ENCODE data around the gene SFT2D2.

The SFT2D2 gene

GRCh38 chr1:168234846-168235547, 9.2 kb downstream of the SFT2D2 start:
- peak; percentile 61 for DNase-seq (ENCODE audit: low spot score)
- in situ Hi-C loops (cut with MboI; ENCODE audit: low pct_unique_long_range_greater_than_20kb, low sequenced_read_pairs, unreplicated experiment): no loop called here
- TF ChIP-seq CTCF (IDR thresholded peaks at IDR 0.05; ENCODE audit: extremely low read depth, insufficient read depth, missing control alignments): peak; percentile 64

GRCh38 chr1:168235548-168235885, 9.7 kb downstream of the SFT2D2 start:
- TF ChIP-seq CTCF (IDR thresholded peaks at IDR 0.05; ENCODE audit: extremely low read depth, insufficient read depth, missing control alignments): no peak
- in situ Hi-C loops (cut with MboI; ENCODE audit: low pct_unique_long_range_greater_than_20kb, low sequenced_read_pairs, unreplicated experiment): no loop called here
- no peak for DNase-seq (ENCODE audit: low spot score)

GRCh38 chr1:168235937-168236336, 10.1 kb downstream of the SFT2D2 start:
- in situ Hi-C loops (cut with MboI; ENCODE audit: low pct_unique_long_range_greater_than_20kb, low sequenced_read_pairs, unreplicated experiment): no loop called here
- DNase-seq (ENCODE audit: low spot score): no peak
- no peak for TF ChIP-seq CTCF (IDR thresholded peaks at IDR 0.05; ENCODE audit: extremely low read depth, insufficient read depth, missing control alignments)

GRCh38 chr1:168236836-168237611, 11.2 kb downstream of the SFT2D2 start:
- in situ Hi-C loops (cut with MboI; ENCODE audit: low pct_unique_long_range_greater_than_20kb, low sequenced_read_pairs, unreplicated experiment): no loop called here
- no peak for DNase-seq (ENCODE audit: low spot score)

GRCh38 chr1:168243198-168243597, 17.4 kb downstream of the SFT2D2 start:
- in situ Hi-C loops (cut with MboI; ENCODE audit: low pct_unique_long_range_greater_than_20kb, low sequenced_read_pairs, unreplicated experiment): no loop called here
- TF ChIP-seq CTCF (IDR thresholded peaks at IDR 0.05; ENCODE audit: extremely low read depth, insufficient read depth, missing control alignments): no peak
- no peak for DNase-seq (ENCODE audit: low spot score)

More at GRCh38 chr1:168236836-168237611, 11.2 kb downstream of the SFT2D2 start:
- TF ChIP-seq CTCF (IDR thresholded peaks at IDR 0.05; ENCODE audit: extremely low read depth, insufficient read depth, missing control alignments): no peak

- no peak for TF ChIP-seq CTCF (IDR thresholded peaks at IDR 0.05; ENCODE audit: extremely low read depth, insufficient read depth, missing control alignments)
- in situ Hi-C loops (cut with MboI; ENCODE audit: low pct_unique_long_range_greater_than_20kb, low sequenced_read_pairs, unreplicated experiment): no loop called here
- no peak for DNase-seq (ENCODE audit: low spot score)
Measured at GRCh38 chr1:168243636-168244212, 17.9 kb downstream of the SFT2D2 start.
